ENCODE data around the gene MCCC1.
"Not testable (repeated sequence)": the region's sequence is repeated elsewhere in the genome, so short reads cannot be mapped to it uniquely, and the experiment has no call there.

Gene MCCC1

DNA sequence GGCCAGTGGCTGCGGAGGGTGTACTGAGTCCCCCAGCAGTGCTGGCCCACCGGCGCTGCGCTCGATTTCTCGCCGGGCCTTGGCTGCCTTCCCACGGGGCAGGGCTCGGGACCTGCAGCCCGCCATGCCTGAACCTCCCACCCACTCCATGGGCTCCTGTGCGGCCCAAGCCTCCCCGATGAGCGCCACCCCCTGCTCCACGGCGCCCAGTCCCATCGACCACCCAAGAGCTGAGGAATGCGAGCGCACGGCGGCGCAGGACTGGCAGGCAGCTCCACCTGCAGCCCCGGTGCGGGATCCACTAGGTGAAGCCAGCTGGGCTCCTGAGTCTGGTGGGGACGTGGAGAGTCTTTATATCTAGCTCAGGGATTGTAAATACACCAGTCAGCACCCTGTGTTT is 1.7 kb upstream of the MCCC1 start:
- H3K4me3 ChIP-seq (ENCODE audit: low read length); H3K27me3 ChIP-seq (ENCODE audit: insufficient read depth, low read length); H3K27ac ChIP-seq (ENCODE audit: low read depth, low read length); H3K9ac ChIP-seq (ENCODE audit: low read depth, low read length); H3K4me1 ChIP-seq (ENCODE audit: insufficient read depth, low read length); H3K9me3 ChIP-seq (ENCODE audit: insufficient read depth, low read depth, low read length); H3K36me3 ChIP-seq (ENCODE audit: insufficient read depth, low read length): not testable (repeated sequence)
- WGBS: 95% methylated on average over 13 of the region's 24 CpGs

DNA sequence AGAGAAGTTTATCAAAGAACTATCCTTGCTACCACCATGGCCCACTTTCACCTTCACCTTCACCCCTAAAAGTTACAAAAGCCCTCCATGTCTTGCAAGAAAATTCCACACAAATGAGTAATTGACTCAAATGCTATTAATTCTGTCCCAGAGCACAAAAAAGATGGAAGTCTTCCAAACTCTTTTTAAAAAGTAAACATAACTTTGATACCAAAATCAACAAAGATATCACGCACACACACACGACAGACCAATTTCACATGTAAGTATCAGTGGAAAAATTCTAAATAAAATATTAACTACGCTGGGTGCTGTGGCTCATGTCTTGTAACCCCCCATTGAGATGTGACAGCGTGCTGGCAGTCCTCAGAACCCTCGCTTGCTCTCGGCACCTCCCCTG is 1.1 kb upstream of the MCCC1 start:
- Histone ChIP-seq H3K4me3 (ENCODE audit: low read length) (no peak overlapping the region), H3K9ac (ENCODE audit: low read depth, low read length) (no peak overlapping the region), H3K4me1 (ENCODE audit: insufficient read depth, low read length) (0 out of 2 replicates have a peak, but pooled peaks cover 3% of the 10 kb centered on the region), H3K9me3 (ENCODE audit: insufficient read depth, low read depth, low read length) (no peaks in the 10 kb centered on the region), H3K27me3 (ENCODE audit: insufficient read depth, low read length) (no peaks in the 10 kb centered on the region), H3K27ac (ENCODE audit: low read depth, low read length) (no peak overlapping the region), H3K36me3 (ENCODE audit: insufficient read depth, low read length) (no peaks in the 10 kb centered on the region)
- 92% methylated on average over 6 of the region's 6 CpGs for whole genome bisulfite sequencing

DNA sequence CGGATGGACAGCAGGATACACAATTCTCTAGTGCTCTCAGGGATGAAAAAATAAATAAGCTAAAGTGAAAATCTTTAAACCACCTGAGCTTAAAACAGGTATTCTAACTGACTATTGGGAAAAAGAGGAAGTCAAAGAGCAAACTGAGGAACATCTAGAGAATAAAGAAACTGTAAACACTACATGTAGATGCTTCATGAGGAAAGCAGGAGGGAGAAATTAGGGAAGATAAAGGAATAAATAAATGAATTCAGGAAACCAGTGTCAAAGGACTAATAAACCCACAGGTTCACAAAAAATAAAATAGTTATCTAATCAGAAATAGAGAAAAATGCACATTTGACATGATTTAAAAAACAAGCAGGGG is 525 bp upstream of the MCCC1 start:
- 0 out of 2 replicates have a peak overlapping the region, but pooled peaks have one; percentile 16 for H3K4me3 ChIP-seq (ENCODE audit: low read length)

DNA sequence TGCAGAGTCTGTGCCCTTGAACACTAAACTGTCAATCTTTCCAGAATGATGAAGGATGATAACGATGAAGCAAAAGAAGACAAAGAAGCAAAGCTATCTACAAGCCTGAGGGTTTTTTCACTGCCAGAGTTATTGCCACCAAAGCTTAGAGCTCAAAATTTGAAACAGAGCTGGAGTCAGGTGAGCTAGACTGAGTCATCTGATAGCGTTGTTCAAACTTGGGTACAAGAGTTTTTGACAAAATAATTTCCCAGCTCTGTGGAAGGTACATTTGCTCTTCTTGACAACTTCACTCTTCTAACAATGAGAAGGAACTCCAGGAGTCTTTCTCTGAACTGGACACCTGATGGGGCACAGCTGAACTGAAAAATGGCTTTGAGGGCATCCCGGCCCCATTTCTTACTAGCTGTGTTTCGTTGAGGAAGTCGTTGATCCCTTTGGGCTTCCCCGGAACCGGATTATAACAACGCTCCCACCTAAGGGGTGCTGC is 715 bp downstream of the MCCC1 start:
- whole genome bisulfite sequencing: 75% methylated on average over 8 of the region's 8 CpGs
- H3K9ac ChIP-seq (ENCODE audit: low read depth, low read length): peak overlapping the region; percentile 68

More for the DNA sequence above, 525 bp upstream of the MCCC1 start:
- 55% methylated on average over 1 of the region's 1 CpG for WGBS
- H3K9me3 ChIP-seq (ENCODE audit: insufficient read depth, low read depth, low read length): no peaks in the 10 kb centered on the region
- H3K36me3 ChIP-seq (ENCODE audit: insufficient read depth, low read length): no peaks in the 10 kb centered on the region
- peak overlapping the region; percentile 32; the same call in 1 of the 2 replicates for H3K27ac ChIP-seq (ENCODE audit: low read depth, low read length)
- H3K4me1 ChIP-seq (ENCODE audit: insufficient read depth, low read length): 0 out of 2 replicates have a peak, but pooled peaks cover 3% of the 10 kb centered on the region
- no peak overlapping the region for H3K9ac ChIP-seq (ENCODE audit: low read depth, low read length)
- no peaks in the 10 kb centered on the region for H3K27me3 ChIP-seq (ENCODE audit: insufficient read depth, low read length)

DNA sequence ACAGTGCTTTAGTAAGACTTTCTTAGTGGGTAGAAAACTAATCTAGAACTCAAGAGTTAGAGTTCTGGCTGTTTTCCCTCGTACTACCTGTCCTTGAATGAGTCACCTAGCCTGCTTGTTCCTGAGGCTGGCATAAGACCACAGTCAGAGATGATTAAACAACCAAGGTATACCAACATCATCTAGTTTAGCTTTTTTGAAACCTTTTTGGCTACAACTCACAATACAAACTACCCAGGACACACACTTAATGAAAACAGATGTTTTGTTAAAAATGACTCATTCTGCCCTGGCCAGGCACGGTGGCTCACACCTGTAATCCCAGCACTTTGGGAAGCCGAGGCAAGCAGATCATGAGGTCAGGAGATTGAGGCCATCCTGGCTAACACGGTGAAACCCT is 4.6 kb downstream of the MCCC1 start:
- H3K36me3 ChIP-seq (ENCODE audit: insufficient read depth, low read length): peaks cover 3% of the 10 kb centered on the region; the same call in 1 of the 2 replicates
- H3K9me3 ChIP-seq (ENCODE audit: insufficient read depth, low read depth, low read length): no peaks in the 10 kb centered on the region

More for the DNA sequence above, 715 bp downstream of the MCCC1 start:
- no peak overlapping the region for H3K27ac ChIP-seq (ENCODE audit: low read depth, low read length)
- H3K4me3 ChIP-seq (ENCODE audit: low read length): peak overlapping the region; percentile 65
- H3K27me3 ChIP-seq (ENCODE audit: insufficient read depth, low read length): no peaks in the 10 kb centered on the region
- H3K4me1 ChIP-seq (ENCODE audit: insufficient read depth, low read length): 0 out of 2 replicates have a peak, but pooled peaks cover 3% of the 10 kb centered on the region
- H3K36me3 ChIP-seq (ENCODE audit: insufficient read depth, low read length): no peaks in the 10 kb centered on the region
- no peaks in the 10 kb centered on the region for H3K9me3 ChIP-seq (ENCODE audit: insufficient read depth, low read depth, low read length)

DNA sequence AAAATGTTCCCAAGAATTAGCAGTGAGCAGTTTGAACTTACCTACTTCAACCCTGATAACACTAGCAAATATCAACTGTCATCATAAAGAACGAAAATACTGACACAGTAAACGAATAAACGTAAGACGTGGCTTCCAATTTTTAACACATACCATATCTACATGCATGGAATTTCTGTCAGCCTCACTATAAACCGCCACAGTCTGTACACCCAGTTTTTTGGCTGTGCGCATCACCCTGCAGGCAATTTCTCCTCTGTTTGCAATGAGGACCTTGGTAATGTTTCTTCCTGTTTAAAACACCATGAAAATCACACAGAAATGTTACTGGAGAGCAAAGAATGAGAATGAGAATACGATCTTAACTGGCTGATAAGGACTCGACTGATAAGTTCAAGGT is 7.0 kb downstream of the MCCC1 start:
- Histone ChIP-seq H3K4me3 (ENCODE audit: low read length) (no peak overlapping the region), H3K36me3 (ENCODE audit: insufficient read depth, low read length) (peaks cover 3% of the 10 kb centered on the region; the same call in 1 of the 2 replicates), H3K9me3 (ENCODE audit: insufficient read depth, low read depth, low read length) (no peaks in the 10 kb centered on the region), H3K27me3 (ENCODE audit: insufficient read depth, low read length) (no peaks in the 10 kb centered on the region), H3K9ac (ENCODE audit: low read depth, low read length) (no peak overlapping the region), H3K27ac (ENCODE audit: low read depth, low read length) (no peak overlapping the region), H3K4me1 (ENCODE audit: insufficient read depth, low read length) (no peaks in the 10 kb centered on the region)
- 94% methylated on average over 8 of the region's 8 CpGs for WGBS

More for the DNA sequence above, 4.6 kb downstream of the MCCC1 start:
- no peak overlapping the region for H3K9ac ChIP-seq (ENCODE audit: low read depth, low read length)
- H3K4me3 ChIP-seq (ENCODE audit: low read length): no peak overlapping the region
- H3K4me1 ChIP-seq (ENCODE audit: insufficient read depth, low read length): 0 out of 2 replicates have a peak, but pooled peaks cover 3% of the 10 kb centered on the region
- no peaks in the 10 kb centered on the region for H3K27me3 ChIP-seq (ENCODE audit: insufficient read depth, low read length)
- H3K27ac ChIP-seq (ENCODE audit: low read depth, low read length): no peak overlapping the region
- 91% methylated on average over 4 of the region's 4 CpGs for WGBS

DNA sequence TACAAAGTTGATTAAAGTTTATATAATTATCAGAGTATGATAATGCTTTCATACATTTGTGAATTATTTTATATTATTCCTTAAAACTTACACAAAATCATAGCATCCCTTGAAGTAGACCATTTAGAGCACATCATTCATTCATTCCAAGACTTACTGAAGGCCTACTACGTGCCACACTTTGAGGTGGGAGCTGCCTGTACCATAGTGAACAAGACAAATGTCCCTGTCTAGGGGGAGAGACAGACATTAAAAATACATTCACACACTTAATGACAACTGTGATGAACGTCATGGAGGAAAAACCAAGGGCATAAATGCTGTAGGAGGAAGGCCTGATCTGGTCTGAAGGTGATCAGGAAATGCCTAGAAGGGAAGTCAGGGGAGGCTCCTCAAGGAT is 12.1 kb downstream of the MCCC1 start:
- Histone ChIP-seq H3K27me3 (ENCODE audit: insufficient read depth, low read length) (no peaks in the 10 kb centered on the region), H3K9me3 (ENCODE audit: insufficient read depth, low read depth, low read length) (no peaks in the 10 kb centered on the region), H3K4me1 (ENCODE audit: insufficient read depth, low read length) (no peaks in the 10 kb centered on the region), H3K4me3 (ENCODE audit: low read length) (no peak overlapping the region), H3K9ac (ENCODE audit: low read depth, low read length) (no peak overlapping the region), H3K36me3 (ENCODE audit: insufficient read depth, low read length) (peaks cover 6% of the 10 kb centered on the region; the same call in 1 of the 2 replicates), H3K27ac (ENCODE audit: low read depth, low read length) (no peak overlapping the region)
- 95% methylated on average over 2 of the region's 2 CpGs for WGBS

DNA sequence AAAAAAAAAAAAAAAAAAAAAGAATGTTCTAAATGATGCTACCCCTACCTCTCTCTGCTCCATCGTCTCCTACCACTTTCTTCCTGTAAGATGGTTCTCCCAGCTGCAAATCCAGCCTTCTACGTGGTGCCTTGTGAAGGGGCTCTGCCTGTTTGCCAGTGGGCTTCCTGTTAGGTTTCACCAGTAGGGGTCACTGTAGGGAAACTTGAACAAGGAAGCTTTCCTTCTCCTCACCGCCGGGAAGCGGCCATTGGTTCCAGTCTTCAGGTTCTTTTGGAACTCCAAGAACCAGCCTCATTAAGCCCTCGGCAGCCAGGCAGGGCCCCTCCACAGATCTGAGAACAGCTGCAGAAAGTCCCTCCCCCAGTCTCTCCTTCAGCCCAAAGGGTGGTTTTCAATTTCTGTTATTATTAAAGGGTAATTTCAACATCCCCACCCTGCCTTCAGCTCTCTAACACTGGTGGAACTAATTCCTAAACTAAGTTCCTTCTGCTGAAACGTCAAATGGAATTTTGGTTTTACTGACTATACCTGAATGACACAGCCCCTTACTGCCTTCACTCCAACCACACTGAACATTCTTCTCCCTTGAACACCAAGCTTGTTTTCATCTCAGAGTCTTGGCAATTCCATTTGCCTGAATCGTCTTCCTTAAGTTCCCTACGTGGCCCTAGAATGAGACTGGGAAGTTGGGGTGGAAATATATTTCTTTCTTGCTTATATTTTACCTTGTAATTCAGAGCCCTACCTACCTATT is 13.5 kb downstream of the MCCC1 start:
- H3K4me1 ChIP-seq (ENCODE audit: insufficient read depth, low read length): no peaks in the 10 kb centered on the region
- no peaks in the 10 kb centered on the region for H3K9me3 ChIP-seq (ENCODE audit: insufficient read depth, low read depth, low read length)
- 73% methylated on average over 8 of the region's 9 CpGs for WGBS
- no peak overlapping the region for H3K27ac ChIP-seq (ENCODE audit: low read depth, low read length)
- peaks cover 9% of the 10 kb centered on the region; the same call in 1 of the 2 replicates for H3K36me3 ChIP-seq (ENCODE audit: insufficient read depth, low read length)
- no peak overlapping the region for H3K4me3 ChIP-seq (ENCODE audit: low read length)
- H3K9ac ChIP-seq (ENCODE audit: low read depth, low read length): no peak overlapping the region
- H3K27me3 ChIP-seq (ENCODE audit: insufficient read depth, low read length): no peaks in the 10 kb centered on the region

DNA sequence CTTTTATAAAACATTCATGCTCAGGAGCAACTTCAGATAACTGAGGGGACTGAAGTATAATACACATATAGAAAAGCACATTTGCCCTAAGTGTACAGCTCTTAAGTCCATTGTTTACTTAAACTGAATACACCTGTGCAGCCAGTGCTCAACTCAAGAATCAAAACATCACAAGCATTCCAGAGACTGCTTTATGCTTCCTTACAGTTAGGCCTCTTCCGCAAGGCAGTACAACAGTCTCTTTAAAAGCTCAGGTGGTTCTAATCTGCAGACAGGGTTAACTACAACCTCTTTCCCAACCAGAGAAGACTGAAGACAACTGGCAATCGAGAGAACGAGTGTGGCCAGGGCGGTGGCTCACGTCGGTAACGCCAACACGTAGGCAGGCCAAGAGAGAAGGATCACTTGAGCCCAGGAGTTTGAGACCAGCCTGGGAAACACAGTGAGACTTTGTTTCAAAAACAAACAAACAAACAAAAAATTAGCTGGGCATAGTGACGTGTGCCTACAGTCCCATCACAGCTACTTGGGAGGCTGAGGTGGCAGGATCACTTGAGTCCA is 16.9 kb downstream of the MCCC1 start:
- Histone ChIP-seq H3K4me1 (ENCODE audit: insufficient read depth, low read length) (no peaks in the 10 kb centered on the region), H3K27ac (ENCODE audit: low read depth, low read length) (no peak overlapping the region), H3K9ac (ENCODE audit: low read depth, low read length) (no peak overlapping the region), H3K36me3 (ENCODE audit: insufficient read depth, low read length) (peaks cover 9% of the 10 kb centered on the region; the same call in 1 of the 2 replicates), H3K4me3 (ENCODE audit: low read length) (no peak overlapping the region), H3K27me3 (ENCODE audit: insufficient read depth, low read length) (no peaks in the 10 kb centered on the region), H3K9me3 (ENCODE audit: insufficient read depth, low read depth, low read length) (peaks cover 15% of the 10 kb centered on the region)
- 96% methylated on average over 9 of the region's 9 CpGs for WGBS

DNA sequence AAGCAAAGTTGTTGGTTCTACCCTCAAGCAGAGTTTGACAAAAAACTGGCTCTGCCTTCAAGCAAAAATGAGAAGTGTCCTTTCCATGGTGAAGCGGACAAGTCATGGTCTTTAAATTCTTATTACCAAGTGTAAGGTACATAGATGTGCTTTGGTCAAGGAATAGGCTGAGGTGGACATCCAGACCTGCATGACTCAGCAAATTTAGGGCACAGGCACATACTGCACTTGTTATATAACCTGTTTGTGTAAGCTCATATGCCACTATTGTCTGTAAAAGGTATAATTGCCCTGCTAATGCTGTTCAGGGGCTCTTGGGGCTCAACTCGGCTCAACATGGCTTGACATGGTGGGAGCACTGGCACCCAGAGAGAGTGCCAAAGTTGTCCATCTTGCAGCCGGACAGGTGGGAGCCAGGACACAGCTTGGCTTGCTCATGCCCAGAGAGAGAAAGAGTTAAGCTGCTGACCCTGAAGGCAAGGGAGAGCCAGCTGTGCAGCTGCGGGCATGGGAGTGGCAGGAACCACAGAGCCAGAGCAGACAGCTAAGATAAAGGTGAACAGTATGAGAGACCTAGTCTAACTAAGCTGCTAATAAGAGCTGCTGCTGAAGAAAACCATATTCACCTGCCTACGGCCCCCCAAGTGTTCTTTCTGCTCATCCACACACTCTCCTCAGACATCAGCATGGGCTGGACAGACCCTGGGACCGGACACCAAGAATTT is 17.7 kb downstream of the MCCC1 start:
- H3K9ac ChIP-seq (ENCODE audit: low read depth, low read length): no peak overlapping the region

DNA sequence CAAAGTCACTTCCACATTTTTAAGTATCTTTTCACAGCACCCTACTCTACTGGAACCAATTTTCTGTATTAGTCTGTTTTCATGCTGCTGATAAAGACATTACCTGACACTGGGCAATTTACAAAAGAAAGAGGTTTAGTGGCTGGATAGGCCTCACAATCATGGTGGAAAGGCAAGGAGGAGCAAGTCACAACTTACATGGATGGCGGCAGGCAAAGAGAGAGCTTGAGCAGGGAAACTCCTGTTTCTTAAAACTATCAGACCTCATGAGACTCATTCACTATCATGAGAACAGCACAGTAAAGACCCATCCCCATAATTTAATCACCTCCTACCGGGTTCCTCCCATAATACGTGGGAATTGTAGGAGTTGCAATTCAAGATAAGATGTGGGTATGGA is 18.7 kb downstream of the MCCC1 start:
- Histone ChIP-seq H3K9me3 (ENCODE audit: insufficient read depth, low read depth, low read length) (peaks cover 20% of the 10 kb centered on the region), H3K36me3 (ENCODE audit: insufficient read depth, low read length) (peaks cover 9% of the 10 kb centered on the region; the same call in 1 of the 2 replicates), H3K4me1 (ENCODE audit: insufficient read depth, low read length) (no peaks in the 10 kb centered on the region), H3K27me3 (ENCODE audit: insufficient read depth, low read length) (no peaks in the 10 kb centered on the region), H3K27ac (ENCODE audit: low read depth, low read length) (no peak overlapping the region), H3K4me3 (ENCODE audit: low read length) (no peak overlapping the region), H3K9ac (ENCODE audit: low read depth, low read length) (no peak overlapping the region)
- WGBS: 96% methylated on average over 1 of the region's 3 CpGs

More for the DNA sequence above, 17.7 kb downstream of the MCCC1 start:
- Histone ChIP-seq H3K27ac (ENCODE audit: low read depth, low read length) (no peak overlapping the region), H3K36me3 (ENCODE audit: insufficient read depth, low read length) (peaks cover 9% of the 10 kb centered on the region; the same call in 1 of the 2 replicates), H3K4me3 (ENCODE audit: low read length) (no peak overlapping the region), H3K9me3 (ENCODE audit: insufficient read depth, low read depth, low read length) (peaks cover 20% of the 10 kb centered on the region), H3K27me3 (ENCODE audit: insufficient read depth, low read length) (no peaks in the 10 kb centered on the region), H3K4me1 (ENCODE audit: insufficient read depth, low read length) (no peaks in the 10 kb centered on the region)
- WGBS: 93% methylated on average over 6 of the region's 6 CpGs

Measured in HUES64 (cell line).